Uterus (tissue), 4 donors: ENCODE data around the gene FBN2. TPM values are rescaled to one million over a fixed set of nuclear protein-coding genes. Genes with fewer than 3 reads are reported as not detected.

ENCODE experiments used
- DNase-seq, 2 donors: peaks; one replicate each; pipeline ENCODE4 v3.0.0-alpha.2; 2019 to 2020
- H3K27ac ChIP-seq, 2 donors: fragments of 200-600 bp; sonication (generic); 1 replicate in 1 of 2; 2 replicates in 1 of 2; pipeline ENCODE4 v1.5.1; 2016 to 2018
- H3K27me3 ChIP-seq, 2 donors: fragments of 200-600 bp; sonication (generic); one replicate each; pipeline ENCODE4 v1.5.1; 2018 to 2019; ENCODE audit warnings: control low read depth in 1 of 2
- H3K36me3 ChIP-seq, 2 donors: fragments of 200-600 bp; sonication (generic); one replicate each; pipeline ENCODE4 v1.5.1; 2019; ENCODE audit warnings: control low read depth in 1 of 2
- H3K4me1 ChIP-seq, 2 donors: fragments of 200-600 bp; sonication (generic); one replicate each; pipeline ENCODE4 v1.5.1; 2018 to 2019; ENCODE audit warnings: control low read depth in 1 of 2
- H3K4me3 ChIP-seq, 2 donors: fragments of 200-600 bp; sonication (generic); 1 replicate in 1 of 2; 2 replicates in 1 of 2; pipeline ENCODE4 v1.5.1; 2018 to 2019; ENCODE audit warnings: mild to moderate bottlenecking in 1 of 2
- H3K9me3 ChIP-seq, 2 donors: fragments of 200-600 bp; sonication (generic); one replicate each; pipeline ENCODE4 v1.5.1; 2019; ENCODE audit warnings: control low read depth in 1 of 2
- CTCF ChIP-seq, 4 experiments: fragments of 200-600 bp in 2 of 4; fragments of 450-650 bp in 2 of 4; sonication (generic) in 2 of 4; IDR thresholded peaks; one replicate each; pipeline ENCODE4 v1.5.1; 2016 to 2019; ENCODE audit warnings: antibody characterized with exemption in 4 of 4, mild to moderate bottlenecking in 2 of 4, moderate library complexity in 1 of 4
- POLR2A ChIP-seq, 2 donors: fragments of 450-650 bp; IDR thresholded peaks; one replicate each; pipeline ENCODE4 v1.6.1; 2016; ENCODE audit warnings: antibody characterized with exemption in 2 of 2, mild to moderate bottlenecking in 1 of 2, moderate library complexity in 1 of 2
- intact Hi-C: fragments of 100-400 bp; cut with DNase I; formaldehyde crosslinking; loops from one replicate; pipeline ENCODE4 v1.15.1; 2023; ENCODE audit warnings: low total_unique reads
- total RNA-seq, 4 donors: library from RNA; depleted of rRNA in 3 of 4; stranded (reverse); fragments of >200 nt in 3 of 4; gene quantifications; one replicate each; pipeline versions ENCODE4 v1.1.0 to v1.2.4, GENCODE V29; 2014 to 2023
- donor health status: DM: yes; HTN: yes; CAD: no.

FBN2 gene
- total RNA-seq, 4 donors from 2014 or later: 1.0 to 389 (median 2.8) TPM

GRCh38 chr5:128284236-128284635 lies 253.8 kb downstream of the FBN2 start:
- intact Hi-C loops: no loop called here
- no peaks in the 10 kb centered on the region for H3K9me3 ChIP-seq

GRCh38 chr5:128279345-128279744 lies 258.7 kb downstream of the FBN2 start:
- DNase-seq: no peak
- H3K27me3 ChIP-seq: no peaks in the 10 kb centered on the region
- no peak for TF ChIP-seq POLR2A (IDR thresholded peaks at IDR 0.05)
- TF ChIP-seq CTCF (IDR thresholded peaks at IDR 0.05): no peak
- no peaks in the 10 kb centered on the region for H3K4me1 ChIP-seq
- H3K27ac ChIP-seq: no peak overlapping the region
- H3K36me3 ChIP-seq: no peaks in the 10 kb centered on the region
- no peak overlapping the region for H3K4me3 ChIP-seq
- intact Hi-C loops: no loop called here
- H3K9me3 ChIP-seq: no peaks in the 10 kb centered on the region

More at GRCh38 chr5:128284236-128284635, 253.8 kb downstream of the FBN2 start:
- Histone ChIP-seq H3K27ac (no peak overlapping the region), H3K4me3 (no peak overlapping the region), H3K27me3 (no peaks in the 10 kb centered on the region), H3K36me3 (no peaks in the 10 kb centered on the region), H3K4me1 (no peaks in the 10 kb centered on the region)
- TF ChIP-seq POLR2A (IDR thresholded peaks at IDR 0.05) (no peak), CTCF (IDR thresholded peaks at IDR 0.05) (no peak)
- DNase-seq: no peak

DNA sequence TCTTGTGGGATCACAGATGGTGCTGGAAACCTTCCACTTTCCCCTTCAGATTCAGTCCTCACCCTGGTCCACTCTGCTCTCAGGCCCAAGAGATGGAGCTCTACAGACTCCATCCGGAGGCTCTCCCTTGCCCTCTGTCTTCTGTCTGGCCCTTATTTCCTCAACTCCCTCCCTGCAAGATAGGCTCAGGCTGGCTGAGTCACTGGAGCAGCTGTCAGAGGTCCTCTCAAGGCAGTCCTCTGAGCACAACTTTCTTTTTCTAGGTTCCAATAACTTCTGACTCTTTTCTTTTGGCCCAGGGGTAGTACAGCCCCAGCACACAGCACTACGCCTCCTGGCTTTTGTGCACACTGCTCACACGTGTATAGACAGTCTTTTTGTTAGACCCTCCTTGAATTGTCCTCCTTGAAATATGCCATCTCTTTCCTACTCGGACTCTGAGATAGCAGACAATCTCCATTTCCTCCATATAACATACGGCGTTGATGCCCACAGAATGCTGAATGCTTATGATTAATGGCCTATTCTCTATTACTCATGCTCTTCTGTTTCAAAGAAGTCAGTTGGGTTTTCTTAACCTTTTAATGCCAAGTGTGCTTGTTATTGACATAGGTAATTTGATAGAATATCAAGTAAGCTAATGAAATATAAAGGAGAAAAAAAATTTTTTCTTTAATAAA lies 261.4 kb downstream of the FBN2 start:
- Histone ChIP-seq H3K9me3 (no peaks in the 10 kb centered on the region), H3K27ac (no peak overlapping the region), H3K4me1 (no peaks in the 10 kb centered on the region), H3K36me3 (no peaks in the 10 kb centered on the region), H3K4me3 (no peak overlapping the region), H3K27me3 (no peaks in the 10 kb centered on the region)
- TF ChIP-seq POLR2A (IDR thresholded peaks at IDR 0.05) (no peak), CTCF (IDR thresholded peaks at IDR 0.05) (no peak)
- DNase-seq: no peak
- intact Hi-C loops: no loop called here

DNA sequence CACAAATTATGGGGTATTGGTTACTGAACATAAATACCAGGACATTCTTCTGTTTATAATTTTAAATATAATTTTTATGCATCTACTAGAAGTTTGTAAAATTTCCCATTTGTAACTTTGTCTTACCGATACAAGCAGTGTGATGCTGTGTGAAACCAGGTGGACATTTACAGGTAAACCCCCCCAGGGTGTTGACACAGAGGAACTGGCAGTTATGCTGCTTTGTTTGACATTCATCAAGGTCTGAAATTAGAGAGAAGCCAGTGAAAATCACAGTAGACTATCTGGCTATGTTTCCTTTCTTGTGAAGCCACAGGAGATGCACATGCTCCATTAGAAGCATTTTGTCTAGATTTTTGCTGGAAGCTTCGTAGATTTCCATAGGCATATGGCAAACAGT lies 263.6 kb downstream of the FBN2 start:
- Histone ChIP-seq H3K9me3 (no peaks in the 10 kb centered on the region), H3K4me3 (no peak overlapping the region), H3K36me3 (no peaks in the 10 kb centered on the region), H3K27me3 (no peaks in the 10 kb centered on the region), H3K4me1 (no peaks in the 10 kb centered on the region), H3K27ac (no peak overlapping the region)
- no peak for DNase-seq
- no peak for TF ChIP-seq POLR2A (IDR thresholded peaks at IDR 0.05)
- intact Hi-C loops: no loop called here

DNA sequence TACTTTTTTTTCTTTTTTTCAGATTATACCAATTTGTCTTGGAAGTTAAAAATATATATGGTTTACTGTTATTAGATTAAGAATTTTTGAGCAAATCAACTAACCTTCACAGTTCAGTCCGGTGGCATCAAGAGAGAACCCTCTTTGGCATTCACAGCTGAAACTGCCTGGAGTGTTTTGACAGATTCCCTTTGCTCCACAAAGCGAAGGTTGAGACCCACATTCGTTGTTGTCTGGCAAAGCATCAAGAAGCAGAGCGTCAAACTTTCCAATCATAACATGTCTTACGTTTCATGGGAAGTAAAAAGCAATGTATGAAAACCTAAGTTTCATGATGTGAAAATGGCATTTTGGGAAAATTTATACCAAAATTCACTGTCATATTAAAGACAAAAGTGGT lies 264.3 kb downstream of the FBN2 start:
- no peaks in the 10 kb centered on the region for H3K4me1 ChIP-seq
- intact Hi-C loops: no loop called here
- H3K36me3 ChIP-seq: no peaks in the 10 kb centered on the region
- no peak overlapping the region for H3K27ac ChIP-seq
- no peak for DNase-seq
- no peaks in the 10 kb centered on the region for H3K9me3 ChIP-seq
- TF ChIP-seq POLR2A (IDR thresholded peaks at IDR 0.05) (no peak), CTCF (IDR thresholded peaks at IDR 0.05) (no peak)
- H3K27me3 ChIP-seq: no peaks in the 10 kb centered on the region
- H3K4me3 ChIP-seq: no peak overlapping the region
